ENCODE measurements around the gene DDIAS.
"Not testable (repeated sequence)": the region's sequence is repeated elsewhere in the genome, so short reads cannot be mapped to it uniquely, and the experiment has no call there.

The DDIAS gene

DNA sequence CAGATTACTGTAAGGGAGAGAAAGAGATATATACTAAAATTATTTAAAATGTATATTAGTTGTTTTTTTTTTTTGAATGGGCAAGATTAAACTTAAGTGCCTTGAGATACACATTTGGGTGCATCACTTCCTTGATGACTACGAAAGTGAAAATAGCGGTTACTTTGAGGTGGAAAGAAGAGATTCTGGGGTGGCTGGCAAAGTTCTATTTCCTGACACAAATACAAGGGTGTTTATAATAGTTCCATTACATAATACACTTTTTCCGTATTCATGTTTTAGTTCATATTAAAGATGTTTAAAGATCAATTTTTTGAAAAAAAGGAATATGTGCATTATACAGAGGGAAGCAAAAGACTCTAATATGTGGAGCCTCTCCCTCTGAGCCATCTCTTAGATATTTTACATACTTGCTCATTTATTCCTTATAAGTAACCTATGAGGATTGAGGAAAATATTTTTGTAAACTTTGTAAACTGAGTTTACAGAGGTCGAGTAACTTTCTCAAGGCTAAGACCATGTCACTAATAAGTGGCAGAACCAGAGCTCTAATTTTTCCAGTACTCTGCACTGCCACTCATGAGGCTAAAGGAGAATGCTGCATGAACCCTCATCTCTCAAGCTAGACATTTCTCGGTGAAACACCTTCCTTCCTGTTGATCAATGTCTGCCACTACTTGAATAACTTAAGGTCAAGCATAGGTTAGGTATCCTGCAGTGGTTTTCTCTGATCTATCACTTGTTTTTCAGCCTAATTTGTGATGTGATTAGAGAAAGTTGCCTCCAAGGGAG is 58.6 kb downstream of the DDIAS start:
- Histone ChIP-seq H3K9me3 (ENCODE audit: insufficient read depth, low read length) (peaks cover 4% of the 10 kb centered on the region; the same call in 1 of the 2 replicates), H3K36me3 (ENCODE audit: insufficient read depth, insufficient read length, low read length) (no peaks in the 10 kb centered on the region), H3K4me3 (ENCODE audit: insufficient read length, low read depth) (no peak overlapping the region), H3K9ac (ENCODE audit: insufficient read length, low read depth) (no peak overlapping the region), H3K4me1 (ENCODE audit: insufficient read depth, insufficient read length) (peaks cover 3% of the 10 kb centered on the region), H3K27me3 (ENCODE audit: insufficient read depth, insufficient read length) (no peaks in the 10 kb centered on the region)
- TF ChIP-seq ZNF274 (IDR thresholded peaks at IDR 0.05; ENCODE audit: low read depth, low read length) (no peak), SUZ12 (IDR thresholded peaks at IDR 0.05; ENCODE audit: extremely low read depth, insufficient read depth, insufficient read length) (no peak), YY1 (IDR thresholded peaks at IDR 0.05; ENCODE audit: insufficient read depth, insufficient read length) (no peak)
- no peak for DNase-seq (ENCODE audit: low read depth, low spot score)

GRCh38 chr11:82960779-82961143 is 59.2 kb downstream of the DDIAS start:
- Histone ChIP-seq H3K4me1 (ENCODE audit: insufficient read depth, insufficient read length) (peaks cover 3% of the 10 kb centered on the region), H3K4me3 (ENCODE audit: insufficient read length, low read depth) (no peak overlapping the region), H3K36me3 (ENCODE audit: insufficient read depth, insufficient read length, low read length) (no peaks in the 10 kb centered on the region), H3K9me3 (ENCODE audit: insufficient read depth, low read length) (no peaks in the 10 kb centered on the region; the same call in 1 of the 2 replicates), H3K9ac (ENCODE audit: insufficient read length, low read depth) (no peak overlapping the region), H3K27me3 (ENCODE audit: insufficient read depth, insufficient read length) (no peaks in the 10 kb centered on the region)
- TF ChIP-seq YY1 (IDR thresholded peaks at IDR 0.05; ENCODE audit: insufficient read depth, insufficient read length) (no peak), ZNF274 (IDR thresholded peaks at IDR 0.05; ENCODE audit: low read depth, low read length) (no peak), SUZ12 (IDR thresholded peaks at IDR 0.05; ENCODE audit: extremely low read depth, insufficient read depth, insufficient read length) (no peak)
- no peak for DNase-seq (ENCODE audit: low read depth, low spot score)

DNA sequence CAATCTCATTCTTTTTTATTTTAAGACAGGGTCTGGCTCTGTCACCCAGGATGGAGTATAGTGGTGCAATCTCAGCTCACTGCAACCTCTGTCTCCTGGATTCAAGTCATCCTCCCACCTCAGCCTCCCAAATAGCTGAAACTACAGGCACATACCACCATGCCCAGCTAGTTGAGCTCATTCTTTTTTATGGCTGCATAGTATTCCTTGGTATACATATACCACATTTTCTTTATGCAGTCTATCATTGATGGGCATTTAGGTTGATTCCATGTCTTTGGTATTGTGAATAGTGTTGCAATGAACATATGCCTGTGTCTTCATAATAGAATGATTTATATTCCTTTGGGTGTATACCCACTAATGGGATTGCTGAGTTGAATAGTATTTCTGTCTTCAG is 60.5 kb downstream of the DDIAS start:
- not testable (repeated sequence) for H3K4me1 ChIP-seq (ENCODE audit: insufficient read depth, insufficient read length); DNase-seq (ENCODE audit: low read depth, low spot score); H3K9ac ChIP-seq (ENCODE audit: insufficient read length, low read depth); H3K27me3 ChIP-seq (ENCODE audit: insufficient read depth, insufficient read length); H3K36me3 ChIP-seq (ENCODE audit: insufficient read depth, insufficient read length, low read length); H3K9me3 ChIP-seq (ENCODE audit: insufficient read depth, low read length); H3K4me3 ChIP-seq (ENCODE audit: insufficient read length, low read depth)

DNA sequence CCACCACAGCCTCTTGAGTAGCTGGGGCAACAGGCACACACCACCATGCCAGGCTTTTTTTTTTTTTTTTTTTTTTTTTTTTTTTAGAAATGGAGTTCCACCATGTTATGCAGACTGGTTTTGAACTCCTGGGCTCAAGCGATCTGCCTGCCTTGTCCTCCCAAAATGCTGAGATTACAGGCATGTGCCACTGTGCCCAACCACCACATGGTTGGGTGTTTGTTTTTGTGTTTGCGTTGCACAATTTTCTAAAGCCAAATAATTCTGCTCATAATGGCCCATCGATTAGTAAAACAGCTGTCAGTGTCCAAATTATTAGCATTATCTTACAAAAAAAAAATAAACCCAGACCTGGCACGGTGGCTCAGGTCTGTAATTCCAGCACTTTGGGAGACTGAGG is 65.8 kb downstream of the DDIAS start:
- Histone ChIP-seq H3K9me3 (ENCODE audit: insufficient read depth, low read length) (no peaks in the 10 kb centered on the region), H3K27me3 (ENCODE audit: insufficient read depth, insufficient read length) (no peaks in the 10 kb centered on the region), H3K4me3 (ENCODE audit: insufficient read length, low read depth) (no peak overlapping the region), H3K4me1 (ENCODE audit: insufficient read depth, insufficient read length) (no peaks in the 10 kb centered on the region), H3K36me3 (ENCODE audit: insufficient read depth, insufficient read length, low read length) (no peaks in the 10 kb centered on the region), H3K9ac (ENCODE audit: insufficient read length, low read depth) (no peak overlapping the region)
- no peak for DNase-seq (ENCODE audit: low read depth, low spot score)
- no peak for TF ChIP-seq SUZ12 (IDR thresholded peaks at IDR 0.05; ENCODE audit: extremely low read depth, insufficient read depth, insufficient read length)
- no peak for TF ChIP-seq ZNF274 (IDR thresholded peaks at IDR 0.05; ENCODE audit: low read depth, low read length)

- Histone ChIP-seq H3K27me3 (ENCODE audit: insufficient read depth, insufficient read length) (no peaks in the 10 kb centered on the region), H3K36me3 (ENCODE audit: insufficient read depth, insufficient read length, low read length) (no peaks in the 10 kb centered on the region), H3K9me3 (ENCODE audit: insufficient read depth, low read length) (no peaks in the 10 kb centered on the region), H3K4me3 (ENCODE audit: insufficient read length, low read depth) (no peak overlapping the region), H3K4me1 (ENCODE audit: insufficient read depth, insufficient read length) (no peaks in the 10 kb centered on the region), H3K9ac (ENCODE audit: insufficient read length, low read depth) (no peak overlapping the region)
- no peak for TF ChIP-seq SUZ12 (IDR thresholded peaks at IDR 0.05; ENCODE audit: extremely low read depth, insufficient read depth, insufficient read length)
- TF ChIP-seq YY1 (IDR thresholded peaks at IDR 0.05; ENCODE audit: insufficient read depth, insufficient read length), result no peak
- TF ChIP-seq ZNF274 (IDR thresholded peaks at IDR 0.05; ENCODE audit: low read depth, low read length), result no peak
- DNase-seq (ENCODE audit: low read depth, low spot score), result no peak
Observed at GRCh38 chr11:82969811-82970210, 68.3 kb downstream of the DDIAS start.

GRCh38 chr11:82970507-82971083 is 69.1 kb downstream of the DDIAS start:
- DNase-seq (ENCODE audit: low read depth, low spot score); H3K4me1 ChIP-seq (ENCODE audit: insufficient read depth, insufficient read length); H3K9ac ChIP-seq (ENCODE audit: insufficient read length, low read depth); H3K27me3 ChIP-seq (ENCODE audit: insufficient read depth, insufficient read length); H3K4me3 ChIP-seq (ENCODE audit: insufficient read length, low read depth); H3K9me3 ChIP-seq (ENCODE audit: insufficient read depth, low read length); H3K36me3 ChIP-seq (ENCODE audit: insufficient read depth, insufficient read length, low read length): not testable (repeated sequence)

- not testable (repeated sequence) for H3K36me3 ChIP-seq (ENCODE audit: insufficient read depth, insufficient read length, low read length); H3K9ac ChIP-seq (ENCODE audit: insufficient read length, low read depth); H3K9me3 ChIP-seq (ENCODE audit: insufficient read depth, low read length); H3K4me3 ChIP-seq (ENCODE audit: insufficient read length, low read depth); H3K4me1 ChIP-seq (ENCODE audit: insufficient read depth, insufficient read length); DNase-seq (ENCODE audit: low read depth, low spot score); H3K27me3 ChIP-seq (ENCODE audit: insufficient read depth, insufficient read length)
Observed at GRCh38 chr11:82971519-82971946, 70.0 kb downstream of the DDIAS start.

DNA sequence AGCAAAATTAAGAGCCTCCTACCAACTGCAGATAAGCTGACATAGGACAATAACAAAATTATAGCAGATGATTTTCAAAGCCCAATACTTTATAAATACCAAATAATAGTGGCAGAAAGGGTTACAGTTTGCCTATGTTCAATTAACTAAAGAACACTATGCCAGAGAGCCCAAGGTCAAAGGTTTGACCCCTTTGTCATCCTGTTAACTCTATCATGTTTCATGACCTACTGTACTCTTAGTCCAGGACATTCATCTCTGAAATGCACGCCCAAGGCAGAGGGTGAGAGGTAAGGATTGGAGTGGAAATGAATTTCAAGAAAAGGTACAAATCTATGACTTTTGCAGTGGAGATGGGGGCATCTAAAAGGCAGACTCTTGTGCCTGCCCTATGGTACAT is 70.6 kb downstream of the DDIAS start:
- Histone ChIP-seq H3K4me3 (ENCODE audit: insufficient read length, low read depth) (no peak overlapping the region), H3K4me1 (ENCODE audit: insufficient read depth, insufficient read length) (no peaks in the 10 kb centered on the region)

More for the DNA sequence above, 70.6 kb downstream of the DDIAS start:
- Histone ChIP-seq H3K36me3 (ENCODE audit: insufficient read depth, insufficient read length, low read length) (no peaks in the 10 kb centered on the region), H3K9me3 (ENCODE audit: insufficient read depth, low read length) (no peaks in the 10 kb centered on the region), H3K27me3 (ENCODE audit: insufficient read depth, insufficient read length) (no peaks in the 10 kb centered on the region), H3K9ac (ENCODE audit: insufficient read length, low read depth) (no peak overlapping the region)
- TF ChIP-seq YY1 (IDR thresholded peaks at IDR 0.05; ENCODE audit: insufficient read depth, insufficient read length), result no peak
- no peak for DNase-seq (ENCODE audit: low read depth, low spot score)
